Measurements from ENCODE around the gene KRT15. TPM values are rescaled to one million over a fixed set of nuclear protein-coding genes. Genes with fewer than 3 reads are reported as not detected.
"Not testable (repeated sequence)": the region's sequence is repeated elsewhere in the genome, so short reads cannot be mapped to it uniquely, and the experiment has no call there.

KRT15 gene
- polyA plus RNA-seq, 1 donor, result 0.79 TPM

- Histone ChIP-seq H3K4me1 (ENCODE audit: control insufficient read depth, insufficient read depth, low read length) (peaks cover 28% of the 10 kb centered on the region), H3K27me3 (ENCODE audit: control insufficient read depth, insufficient read depth, low read length) (peaks cover 41% of the 10 kb centered on the region), H3K36me3 (ENCODE audit: control insufficient read depth, insufficient read depth, low read length) (no peaks in the 10 kb centered on the region), H3K9me3 (ENCODE audit: control insufficient read depth, low read depth, low read length) (peaks cover 5% of the 10 kb centered on the region), H3K27ac (ENCODE audit: low read length) (peak overlapping the region; percentile 16), H3K4me3 (ENCODE audit: low read length) (no peak overlapping the region)
- no CpG with 5 or more reads among the region's 5 CpGs for WGBS (ENCODE audit: insufficient coverage, low lambda C conversion rate)
- DNase-seq, result peak in 1 of 2 donors; percentile 79
Measured at GRCh38 chr17:41544491-41544892, 25.8 kb upstream of the KRT15 start.

GRCh38 chr17:41542786-41543185, 24.1 kb upstream of the KRT15 start:
- H3K27ac ChIP-seq (ENCODE audit: low read length), result not testable (repeated sequence)

GRCh38 chr17:41542357-41542756, 23.7 kb upstream of the KRT15 start:
- DNase-seq, result peak in 1 of 2 donors; percentile 81
- H3K27me3 ChIP-seq (ENCODE audit: control insufficient read depth, insufficient read depth, low read length), result peaks cover 51% of the 10 kb centered on the region
- peaks cover 16% of the 10 kb centered on the region for H3K4me1 ChIP-seq (ENCODE audit: control insufficient read depth, insufficient read depth, low read length)
- H3K9me3 ChIP-seq (ENCODE audit: control insufficient read depth, low read depth, low read length), result peaks cover 5% of the 10 kb centered on the region
- H3K36me3 ChIP-seq (ENCODE audit: control insufficient read depth, insufficient read depth, low read length), result no peaks in the 10 kb centered on the region
- H3K4me3 ChIP-seq (ENCODE audit: low read length), result no peak overlapping the region
- WGBS (ENCODE audit: insufficient coverage, low lambda C conversion rate), result no CpG with 5 or more reads among the region's 2 CpGs
- no peak overlapping the region for H3K27ac ChIP-seq (ENCODE audit: low read length)

More at GRCh38 chr17:41542786-41543185, 24.1 kb upstream of the KRT15 start:
- H3K36me3 ChIP-seq (ENCODE audit: control insufficient read depth, insufficient read depth, low read length); H3K4me3 ChIP-seq (ENCODE audit: low read length); DNase-seq; H3K9me3 ChIP-seq (ENCODE audit: control insufficient read depth, low read depth, low read length): not testable (repeated sequence)
- 23% methylated on average over 4 of the region's 10 CpGs for WGBS (ENCODE audit: insufficient coverage, low lambda C conversion rate)
- Histone ChIP-seq H3K4me1 (ENCODE audit: control insufficient read depth, insufficient read depth, low read length) (peaks cover 16% of the 10 kb centered on the region), H3K27me3 (ENCODE audit: control insufficient read depth, insufficient read depth, low read length) (peaks cover 49% of the 10 kb centered on the region)

DNA sequence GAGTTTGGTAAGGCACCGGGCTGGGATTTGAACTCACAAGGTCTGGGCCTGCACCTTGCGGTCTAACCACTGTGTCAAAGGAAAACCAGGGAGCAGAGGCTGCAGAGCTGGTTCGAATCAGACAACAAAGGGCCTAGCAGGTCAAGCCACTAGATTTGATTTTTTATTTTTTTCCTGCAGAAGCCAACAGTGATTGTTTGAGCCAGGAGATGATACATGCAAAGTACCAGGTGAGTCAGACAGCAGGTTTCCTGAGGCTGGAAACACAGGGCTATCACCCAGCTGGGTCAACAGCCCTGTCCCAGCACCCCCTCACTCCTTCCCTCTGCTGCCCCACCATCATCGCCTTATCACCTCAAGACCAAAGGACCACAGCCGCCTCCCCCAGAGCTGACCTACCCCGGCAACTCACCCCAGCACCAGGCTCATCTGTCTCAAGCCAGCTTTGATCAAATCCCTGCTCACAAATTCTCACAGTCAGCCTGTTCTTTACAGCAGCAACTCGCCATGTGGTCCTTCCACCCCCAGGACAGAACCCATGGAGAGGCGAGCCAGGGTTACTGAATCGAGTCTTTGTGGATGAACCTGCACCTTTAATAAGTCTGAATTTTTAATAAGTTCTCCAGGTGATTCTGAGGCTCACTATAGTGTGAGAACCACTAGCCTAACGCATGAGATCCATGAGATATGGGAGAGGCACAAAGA, 22.4 kb upstream of the KRT15 start:
- H3K27ac ChIP-seq (ENCODE audit: low read length), result no peak overlapping the region
- no CpG with 5 or more reads among the region's 10 CpGs for WGBS (ENCODE audit: insufficient coverage, low lambda C conversion rate)
- H3K4me1 ChIP-seq (ENCODE audit: control insufficient read depth, insufficient read depth, low read length), result peaks cover 22% of the 10 kb centered on the region
- no peak overlapping the region for H3K4me3 ChIP-seq (ENCODE audit: low read length)
- H3K27me3 ChIP-seq (ENCODE audit: control insufficient read depth, insufficient read depth, low read length), result peaks cover 53% of the 10 kb centered on the region
- no peak for DNase-seq
- no peaks in the 10 kb centered on the region for H3K9me3 ChIP-seq (ENCODE audit: control insufficient read depth, low read depth, low read length)
- no peaks in the 10 kb centered on the region for H3K36me3 ChIP-seq (ENCODE audit: control insufficient read depth, insufficient read depth, low read length)

DNA sequence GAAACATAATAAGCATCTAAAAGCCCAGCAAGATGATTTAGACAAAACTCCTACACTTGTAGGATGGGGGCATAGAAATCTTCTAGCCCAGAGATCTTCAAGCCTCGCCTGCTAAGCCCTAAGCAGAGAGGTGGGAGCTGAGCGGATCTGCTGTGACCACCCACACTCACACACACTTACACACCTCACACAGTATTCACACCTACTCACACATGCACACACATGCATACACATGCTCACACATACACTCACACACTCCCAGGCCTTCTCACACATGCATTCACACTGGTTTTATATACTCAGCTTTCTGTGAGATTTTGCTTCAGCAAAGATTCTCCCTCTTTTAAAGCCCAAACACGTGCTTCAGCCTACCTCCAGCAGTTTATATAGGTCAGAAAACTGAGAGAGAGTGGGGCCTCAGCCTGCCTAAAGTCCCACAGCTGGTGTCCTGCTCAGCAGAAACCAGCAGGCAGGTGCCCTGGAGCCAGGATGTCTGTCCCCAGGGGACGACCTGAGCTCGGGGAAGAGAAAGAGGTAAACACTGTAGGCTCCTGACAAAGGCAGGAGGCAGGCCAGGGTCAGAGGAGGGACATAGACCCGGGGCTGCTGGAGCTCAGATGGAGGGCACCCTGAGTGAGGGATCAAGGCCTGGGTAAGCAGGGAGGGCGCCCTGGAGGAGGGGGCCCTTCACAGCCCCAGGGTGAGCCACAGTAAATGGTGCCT, 21.4 kb upstream of the KRT15 start:
- H3K4me1 ChIP-seq (ENCODE audit: control insufficient read depth, insufficient read depth, low read length), result peaks cover 28% of the 10 kb centered on the region
- H3K27ac ChIP-seq (ENCODE audit: low read length), result no peak overlapping the region
- H3K27me3 ChIP-seq (ENCODE audit: control insufficient read depth, insufficient read depth, low read length), result peaks cover 61% of the 10 kb centered on the region
- H3K4me3 ChIP-seq (ENCODE audit: low read length), result no peak overlapping the region
- no CpG with 5 or more reads among the region's 7 CpGs for WGBS (ENCODE audit: insufficient coverage, low lambda C conversion rate)
- no peaks in the 10 kb centered on the region for H3K9me3 ChIP-seq (ENCODE audit: control insufficient read depth, low read depth, low read length)
- no peaks in the 10 kb centered on the region for H3K36me3 ChIP-seq (ENCODE audit: control insufficient read depth, insufficient read depth, low read length)
- DNase-seq, result no peak

DNA sequence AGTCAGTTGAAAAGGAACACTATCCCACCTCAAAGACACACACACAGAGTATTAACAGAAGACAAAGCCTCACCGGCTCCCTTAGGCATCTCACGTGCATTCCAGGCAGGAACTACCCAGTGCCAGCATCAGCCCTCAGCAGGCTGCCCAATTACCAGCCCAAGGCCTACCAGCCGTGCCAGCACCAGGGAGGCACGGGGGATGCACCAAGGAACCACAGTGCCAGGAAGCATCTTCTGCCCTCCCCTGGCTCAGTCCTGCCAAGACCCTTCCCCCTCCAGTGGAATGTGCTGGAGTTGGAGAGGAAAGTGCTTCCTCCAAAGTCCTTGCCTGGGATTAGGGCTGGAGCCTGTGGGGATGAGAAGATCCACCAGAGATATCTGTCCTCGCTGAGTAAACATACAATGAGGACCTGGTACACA, 20.4 kb upstream of the KRT15 start:
- Histone ChIP-seq H3K27me3 (ENCODE audit: control insufficient read depth, insufficient read depth, low read length) (peaks cover 61% of the 10 kb centered on the region), H3K9me3 (ENCODE audit: control insufficient read depth, low read depth, low read length) (no peaks in the 10 kb centered on the region), H3K4me3 (ENCODE audit: low read length) (no peak overlapping the region), H3K27ac (ENCODE audit: low read length) (no peak overlapping the region), H3K36me3 (ENCODE audit: control insufficient read depth, insufficient read depth, low read length) (no peaks in the 10 kb centered on the region), H3K4me1 (ENCODE audit: control insufficient read depth, insufficient read depth, low read length) (peaks cover 18% of the 10 kb centered on the region)
- DNase-seq, result no peak
- WGBS (ENCODE audit: insufficient coverage, low lambda C conversion rate), result no CpG with 5 or more reads among the region's 5 CpGs

- WGBS (ENCODE audit: insufficient coverage, low lambda C conversion rate), result no CpG with 5 or more reads among the region's 5 CpGs
- Histone ChIP-seq H3K27ac (ENCODE audit: low read length) (no peak overlapping the region), H3K36me3 (ENCODE audit: control insufficient read depth, insufficient read depth, low read length) (no peaks in the 10 kb centered on the region), H3K27me3 (ENCODE audit: control insufficient read depth, insufficient read depth, low read length) (peaks cover 63% of the 10 kb centered on the region), H3K4me3 (ENCODE audit: low read length) (no peak overlapping the region), H3K4me1 (ENCODE audit: control insufficient read depth, insufficient read depth, low read length) (peaks cover 17% of the 10 kb centered on the region), H3K9me3 (ENCODE audit: control insufficient read depth, low read depth, low read length) (no peaks in the 10 kb centered on the region)
- DNase-seq, result no peak
Measured at GRCh38 chr17:41538565-41538991, 19.9 kb upstream of the KRT15 start.

- Histone ChIP-seq H3K9me3 (ENCODE audit: control insufficient read depth, low read depth, low read length) (no peaks in the 10 kb centered on the region), H3K4me3 (ENCODE audit: low read length) (no peak overlapping the region), H3K36me3 (ENCODE audit: control insufficient read depth, insufficient read depth, low read length) (no peaks in the 10 kb centered on the region), H3K4me1 (ENCODE audit: control insufficient read depth, insufficient read depth, low read length) (peaks cover 17% of the 10 kb centered on the region), H3K27ac (ENCODE audit: low read length) (no peak overlapping the region), H3K27me3 (ENCODE audit: control insufficient read depth, insufficient read depth, low read length) (peaks cover 66% of the 10 kb centered on the region)
- WGBS (ENCODE audit: insufficient coverage, low lambda C conversion rate), result no CpG with 5 or more reads among the region's 9 CpGs
- no peak for DNase-seq
Measured at GRCh38 chr17:41537990-41538389, 19.3 kb upstream of the KRT15 start.

GRCh38 chr17:41537614-41537954, 18.9 kb upstream of the KRT15 start:
- H3K4me1 ChIP-seq (ENCODE audit: control insufficient read depth, insufficient read depth, low read length), result peaks cover 17% of the 10 kb centered on the region
- no peaks in the 10 kb centered on the region for H3K36me3 ChIP-seq (ENCODE audit: control insufficient read depth, insufficient read depth, low read length)
- no peaks in the 10 kb centered on the region for H3K9me3 ChIP-seq (ENCODE audit: control insufficient read depth, low read depth, low read length)
- no peak overlapping the region for H3K4me3 ChIP-seq (ENCODE audit: low read length)
- no CpG with 5 or more reads among the region's 7 CpGs for WGBS (ENCODE audit: insufficient coverage, low lambda C conversion rate)
- H3K27me3 ChIP-seq (ENCODE audit: control insufficient read depth, insufficient read depth, low read length), result peaks cover 70% of the 10 kb centered on the region
- no peak for DNase-seq
- H3K27ac ChIP-seq (ENCODE audit: low read length), result no peak overlapping the region

DNA sequence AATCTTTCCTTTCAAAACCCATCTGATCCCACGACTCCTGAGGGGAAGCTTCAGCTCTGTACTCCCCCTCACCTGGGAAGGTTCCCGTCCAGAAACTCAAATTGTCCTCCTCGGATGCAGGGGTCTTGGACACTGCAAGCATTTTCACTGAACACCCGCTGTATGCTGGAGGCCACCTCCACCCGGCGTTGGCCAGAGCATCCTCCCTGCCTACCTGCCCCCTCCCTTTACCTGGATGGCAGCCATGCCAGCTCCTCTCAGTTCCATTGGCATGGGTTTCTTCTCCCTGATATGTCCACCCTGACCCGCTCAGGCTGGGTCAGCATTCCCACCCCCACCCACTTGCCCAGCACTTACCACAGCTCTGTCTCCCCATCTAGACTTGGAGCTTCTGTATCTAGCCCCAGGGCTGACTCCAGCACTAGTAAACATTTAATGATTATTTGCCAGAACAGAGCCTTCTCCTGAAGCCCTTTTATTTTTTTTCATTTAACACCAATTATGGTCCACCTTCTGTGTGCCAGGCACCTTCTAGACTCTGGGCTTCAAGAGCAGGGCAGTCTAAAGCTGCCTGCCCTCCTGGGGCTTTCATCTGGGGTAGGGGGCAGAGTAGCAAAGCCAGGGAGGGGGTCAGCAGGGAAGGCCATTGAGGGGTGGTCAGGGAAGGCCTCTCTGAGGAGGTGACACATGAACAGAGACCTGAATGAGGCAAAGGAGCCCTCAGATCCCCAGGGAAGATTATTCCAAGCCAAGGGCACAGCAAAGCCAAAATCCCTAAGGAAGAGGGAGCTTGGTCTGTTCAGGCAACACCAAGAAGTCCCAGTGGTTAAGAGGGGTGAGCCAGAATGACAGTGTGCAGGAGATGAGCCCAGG, 18.3 kb upstream of the KRT15 start:
- peaks cover 76% of the 10 kb centered on the region for H3K27me3 ChIP-seq (ENCODE audit: control insufficient read depth, insufficient read depth, low read length)
- WGBS (ENCODE audit: insufficient coverage, low lambda C conversion rate), result no CpG with 5 or more reads among the region's 7 CpGs

More for the DNA sequence above, 18.3 kb upstream of the KRT15 start:
- Histone ChIP-seq H3K4me1 (ENCODE audit: control insufficient read depth, insufficient read depth, low read length) (peaks cover 17% of the 10 kb centered on the region), H3K36me3 (ENCODE audit: control insufficient read depth, insufficient read depth, low read length) (no peaks in the 10 kb centered on the region), H3K27ac (ENCODE audit: low read length) (no peak overlapping the region), H3K9me3 (ENCODE audit: control insufficient read depth, low read depth, low read length) (no peaks in the 10 kb centered on the region), H3K4me3 (ENCODE audit: low read length) (no peak overlapping the region)
- DNase-seq, result no peak

Data from large intestine (tissue), 3 donors.